GM18870 (cell line): ENCODE data around the gene SMOC2.
"Not testable (repeated sequence)": the region's sequence is repeated elsewhere in the genome, so short reads cannot be mapped to it uniquely, and the experiment has no call there.

ENCODE experiments used
- ATAC-seq: cut with Tn5 transposase; IDR thresholded peaks from one replicate; pipeline ENCODE4 v1.9.1; 2021; ENCODE audit warnings: moderate library complexity; ENCODE audit not compliant: unreplicated experiment

Gene SMOC2

DNA sequence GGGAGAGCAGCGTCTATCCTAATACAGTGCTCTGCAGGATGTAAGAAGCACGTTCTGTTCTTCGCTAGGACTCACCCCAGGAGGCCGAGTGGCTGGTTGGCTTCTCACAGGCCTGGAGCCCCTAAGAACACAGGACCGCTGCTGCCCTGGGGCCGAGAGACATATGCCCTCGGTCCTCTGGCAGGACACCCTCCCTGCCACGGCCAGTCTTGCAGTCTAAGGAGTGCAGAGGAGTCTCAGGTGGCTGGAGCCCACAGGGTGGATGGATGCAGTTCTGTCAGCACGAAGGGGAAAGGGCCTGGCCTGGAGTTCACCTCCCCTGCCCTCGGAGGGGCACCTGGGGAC, 96.5 kb downstream of the SMOC2 start:
- ATAC-seq, result no peak

GRCh38 chr6:168538188-168538891, 97.4 kb downstream of the SMOC2 start:
- ATAC-seq, result not testable (repeated sequence)

DNA sequence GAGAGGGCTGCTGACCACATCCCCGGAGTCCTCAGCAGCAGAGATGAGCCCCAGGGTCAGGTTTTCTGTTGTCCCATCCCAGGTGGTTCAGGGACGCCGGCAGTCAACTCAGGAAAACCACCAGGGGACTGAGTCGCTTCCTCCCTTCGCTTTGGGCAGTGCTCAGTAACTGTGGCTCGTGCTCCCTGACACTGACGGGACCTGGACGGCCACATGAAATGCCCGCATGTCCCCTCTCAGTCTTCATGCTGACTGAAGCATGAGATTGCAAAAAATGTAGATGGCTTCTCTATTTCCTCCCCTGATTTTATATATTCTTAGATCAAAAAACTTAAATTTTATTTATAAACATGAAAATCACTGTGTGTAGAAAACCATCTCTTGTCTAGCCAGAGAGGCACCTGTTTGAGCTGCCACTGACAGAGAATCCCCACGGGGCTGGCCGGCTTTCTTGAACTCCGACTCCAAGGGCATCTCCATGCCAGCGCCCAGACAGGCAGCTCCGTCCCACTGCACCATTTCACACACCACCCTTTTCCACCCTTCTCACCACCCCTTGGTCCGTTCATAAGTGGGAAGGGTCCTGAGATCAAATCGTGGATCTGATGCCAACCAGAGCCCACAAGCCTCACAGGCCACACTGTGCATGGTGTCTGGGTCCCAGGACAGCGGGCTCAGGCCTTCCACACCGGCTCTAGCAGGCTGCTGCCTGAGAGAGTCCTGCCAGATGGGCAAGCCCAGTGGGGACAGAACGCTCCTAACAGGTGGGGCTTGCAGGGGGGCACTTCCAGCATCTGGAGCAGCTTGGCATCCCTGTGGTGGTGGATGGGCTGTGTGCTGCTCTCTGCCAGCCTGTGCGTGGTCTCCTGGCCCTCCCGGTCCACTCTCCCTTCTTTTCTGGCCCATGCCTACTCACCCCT, 98.2 kb downstream of the SMOC2 start:
- no peak for ATAC-seq

DNA sequence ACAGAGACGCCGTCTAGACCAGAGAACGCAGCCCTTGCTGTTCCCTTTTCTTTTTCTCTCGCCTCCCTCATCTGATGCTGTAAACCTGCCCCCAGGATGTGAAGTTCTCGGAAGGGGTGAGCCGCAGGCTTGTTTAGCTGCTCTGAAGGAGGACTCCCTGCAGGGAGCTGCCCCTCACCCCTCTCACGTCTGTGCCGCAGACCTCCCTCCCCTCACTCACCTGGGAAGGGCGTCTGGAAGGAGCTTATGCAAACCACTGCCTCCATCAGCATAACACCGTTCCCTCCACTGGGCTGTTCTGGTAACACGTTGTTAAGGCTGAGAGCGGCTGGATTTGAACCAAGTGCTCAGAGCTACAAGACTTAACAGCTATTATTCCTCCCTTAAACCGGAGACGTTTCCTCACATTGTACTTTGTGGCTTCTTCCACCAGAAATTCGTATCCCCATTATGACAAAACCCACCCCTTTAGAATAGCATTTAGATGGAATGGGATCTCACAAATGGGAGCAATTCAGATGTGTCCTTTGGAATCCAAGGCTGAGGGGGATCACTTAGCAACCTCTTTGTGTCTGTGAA, 99.8 kb downstream of the SMOC2 start:
- ATAC-seq, result no peak

DNA sequence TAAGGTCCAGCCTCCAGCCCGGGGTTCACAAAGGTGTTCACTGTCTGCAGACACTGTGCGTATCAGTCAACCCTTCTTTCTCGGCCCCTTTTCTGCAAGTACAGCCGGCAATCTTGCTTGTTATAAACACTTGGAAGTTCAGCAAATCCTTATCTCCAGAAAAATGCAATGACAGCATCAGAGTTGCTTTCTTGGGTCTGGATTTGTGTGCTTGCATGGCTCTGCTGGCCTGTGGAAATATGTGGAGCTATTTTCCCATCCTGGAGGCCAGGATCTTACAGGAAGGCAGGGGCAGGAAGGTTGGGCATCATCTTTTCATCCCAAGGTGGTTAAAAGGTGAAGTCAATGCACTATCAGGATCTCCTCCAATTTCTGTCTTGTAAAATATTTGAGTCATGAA, 100.3 kb downstream of the SMOC2 start:
- ATAC-seq, result no peak

- no peak for ATAC-seq
These were observed 101.3 kb downstream of the SMOC2 start for GRCh38 chr6:168542301-168542700.

- no peak for ATAC-seq
These were observed 104.4 kb downstream of the SMOC2 start for GRCh38 chr6:168545428-168545827.

- no peak for ATAC-seq
These were observed 105.2 kb downstream of the SMOC2 start for GRCh38 chr6:168546151-168546550.

GRCh38 chr6:168546730-168547129, 105.7 kb downstream of the SMOC2 start:
- ATAC-seq, result no peak

- no peak for ATAC-seq
These were observed 109.3 kb downstream of the SMOC2 start for GRCh38 chr6:168550326-168550725.

- no peak for ATAC-seq
These were observed 113.5 kb downstream of the SMOC2 start for GRCh38 chr6:168554472-168554871.

DNA sequence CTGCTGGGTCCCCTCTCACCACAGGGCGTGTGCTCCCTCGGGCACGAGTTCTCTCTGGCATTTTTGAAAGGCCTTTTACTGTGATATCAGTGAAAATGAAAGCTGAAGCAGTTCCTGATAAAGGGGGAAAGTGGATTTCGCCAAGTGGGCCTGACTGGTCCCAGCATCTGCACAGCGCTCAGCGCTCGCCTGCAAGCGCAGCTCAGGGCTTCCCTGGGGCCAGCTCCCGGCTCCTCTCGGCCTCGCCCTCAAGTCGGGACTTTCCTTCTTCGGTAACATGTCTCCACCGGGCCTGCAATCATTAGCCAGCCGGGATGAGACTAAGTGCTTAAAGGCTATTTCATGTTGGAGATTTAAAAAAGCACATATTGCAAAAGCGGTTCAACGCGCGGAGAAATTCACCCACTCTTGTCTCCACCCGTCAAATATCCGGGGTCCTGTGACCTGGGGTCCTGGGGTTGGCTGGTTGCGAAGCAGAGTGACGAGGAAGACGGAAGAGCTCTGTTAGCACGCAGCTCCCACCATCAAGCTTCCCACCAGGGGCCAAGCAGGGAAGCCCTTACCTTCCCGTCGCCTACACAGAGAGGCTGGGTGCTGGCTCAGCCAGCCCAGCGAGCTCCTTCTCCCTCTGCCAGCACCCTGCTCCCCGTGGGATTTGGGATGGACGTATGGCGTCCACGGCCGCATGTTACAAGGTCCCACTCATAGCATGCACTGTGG, 114.1 kb downstream of the SMOC2 start:
- no peak for ATAC-seq

- ATAC-seq, result no peak
These were observed 114.8 kb downstream of the SMOC2 start for GRCh38 chr6:168555618-168556273.

DNA sequence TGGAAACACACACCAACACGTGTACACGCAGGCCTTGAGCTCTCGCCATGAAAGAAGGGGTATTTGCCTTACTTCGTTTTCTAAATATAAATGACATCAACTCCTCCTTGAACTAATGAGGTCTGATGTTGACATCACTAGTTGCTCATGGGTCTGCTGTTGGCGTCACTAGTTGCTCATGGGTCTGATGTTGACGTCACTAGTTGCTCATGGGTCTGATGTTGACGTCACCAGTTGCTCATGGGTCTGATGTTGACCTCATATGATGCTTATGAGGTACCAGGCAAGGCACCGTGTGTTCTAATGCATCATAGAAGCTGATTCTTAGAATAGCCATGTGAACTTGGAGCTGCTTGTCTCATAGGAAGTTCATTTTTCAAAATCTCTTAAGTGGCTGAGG, 116.5 kb downstream of the SMOC2 start:
- no peak for ATAC-seq

- no peak for ATAC-seq
These were observed 117.7 kb downstream of the SMOC2 start for GRCh38 chr6:168558686-168559085.

DNA sequence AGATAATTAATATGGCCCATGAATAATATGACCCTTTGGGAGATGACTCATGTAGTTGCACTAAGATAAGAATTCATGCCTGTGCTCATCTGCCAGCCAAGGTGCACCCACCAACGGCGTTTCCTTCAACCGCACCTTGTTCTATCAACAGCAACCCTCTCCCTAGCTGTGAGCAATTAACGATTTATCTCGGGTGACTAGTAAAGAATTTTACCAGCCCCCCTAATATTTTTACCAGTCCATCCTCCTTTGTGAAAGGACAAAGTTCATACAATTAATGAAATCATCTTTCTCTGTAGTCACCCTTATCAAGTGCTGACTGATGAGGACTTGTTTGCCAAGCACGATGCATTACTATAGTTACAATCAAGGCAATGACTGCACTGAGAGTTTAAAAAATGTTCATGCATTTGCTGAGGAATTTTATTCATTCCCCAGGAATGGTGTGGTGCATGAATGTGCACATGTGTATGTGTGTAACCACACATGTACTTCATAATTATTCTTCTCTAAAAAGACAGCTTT, 118.7 kb downstream of the SMOC2 start:
- no peak for ATAC-seq

DNA sequence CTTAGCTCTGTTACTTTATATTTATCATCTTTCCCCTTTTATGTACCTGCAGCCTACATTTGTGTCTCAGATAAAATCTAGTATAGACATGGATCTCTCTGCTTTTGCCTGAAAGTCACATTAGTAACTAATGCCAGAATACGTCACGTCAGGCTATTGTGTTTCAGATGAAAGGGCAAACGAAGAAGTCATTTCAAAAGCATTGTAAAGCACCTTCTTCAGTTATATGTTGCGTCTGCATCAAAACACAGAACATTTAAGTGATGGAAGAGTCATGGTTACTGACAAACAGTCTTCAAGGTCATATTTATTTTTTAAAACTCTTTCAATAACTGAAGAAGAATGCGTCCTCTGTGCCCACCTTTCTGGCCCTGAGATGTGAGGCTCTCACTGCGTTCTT, 119.1 kb downstream of the SMOC2 start:
- ATAC-seq, result no peak

DNA sequence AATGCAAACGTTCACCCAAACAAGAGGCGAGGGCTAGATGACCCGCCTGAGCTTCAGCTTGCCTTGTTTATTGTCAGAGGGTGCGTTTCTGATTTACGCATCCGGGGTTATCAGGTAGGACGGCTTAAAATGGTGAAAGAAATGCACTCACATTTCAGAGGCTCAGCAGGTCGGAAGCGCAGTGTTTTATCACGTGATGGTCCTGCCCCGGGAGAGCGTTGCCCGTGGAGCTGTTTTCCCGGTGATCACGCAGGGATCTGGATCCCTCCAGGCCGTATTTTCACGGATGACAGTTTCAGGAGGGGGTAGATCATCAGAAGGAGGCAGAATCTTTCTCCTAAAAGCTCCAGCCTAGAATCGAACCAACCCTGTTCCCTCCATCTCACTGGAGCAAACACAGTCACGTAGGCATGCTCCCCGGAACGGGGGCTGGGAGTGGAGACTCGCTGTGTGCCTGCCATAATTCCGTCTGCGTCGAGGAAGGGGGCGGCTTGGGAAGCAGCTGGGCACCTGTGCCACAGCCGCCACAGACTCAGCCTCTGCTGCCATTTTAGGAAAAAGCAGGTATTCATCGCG, 121.7 kb downstream of the SMOC2 start:
- ATAC-seq, result no peak

DNA sequence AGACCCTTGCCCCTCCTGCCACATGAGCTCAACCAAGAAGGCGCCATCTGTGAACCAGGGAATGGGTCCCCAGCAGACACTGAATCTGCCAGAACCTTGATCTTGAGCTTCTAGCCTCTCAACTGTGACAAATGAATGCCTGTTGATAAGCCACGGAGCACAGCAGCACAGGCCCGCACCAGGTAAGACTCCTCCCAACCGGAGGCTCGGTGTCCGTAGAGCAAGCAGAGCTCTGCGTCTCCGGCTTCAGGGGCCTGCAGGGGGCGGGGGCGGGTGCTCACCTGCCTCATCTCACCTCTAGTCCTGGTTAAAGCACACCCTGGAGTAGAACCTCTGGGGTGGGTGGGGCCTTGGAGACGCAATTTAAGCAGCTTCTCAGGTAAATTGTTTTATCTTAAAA, 122.7 kb downstream of the SMOC2 start:
- no peak for ATAC-seq

DNA sequence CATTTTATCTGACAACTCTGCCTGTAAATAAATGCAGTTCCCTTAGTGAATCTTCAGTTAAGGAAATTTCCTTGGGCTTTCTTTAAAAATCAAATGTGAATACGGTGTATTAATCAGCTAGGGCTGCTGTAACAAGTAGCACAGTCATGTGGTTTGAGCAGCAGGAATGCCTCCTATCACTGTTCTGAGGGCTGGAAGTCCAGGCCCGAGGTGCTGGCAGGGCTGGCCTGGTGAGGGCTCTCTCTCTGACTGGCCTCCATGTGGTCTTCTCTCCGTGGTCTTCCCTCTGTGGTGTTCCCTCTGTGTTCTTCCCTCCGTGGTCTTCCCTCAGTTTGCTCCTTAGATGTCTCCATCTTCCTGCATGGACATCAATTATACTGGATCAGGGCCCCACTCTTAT, 124.1 kb downstream of the SMOC2 start:
- no peak for ATAC-seq
